ENCODE results near the gene ZNF81.
"Not testable (repeated sequence)": the region's sequence is repeated elsewhere in the genome, so short reads cannot be mapped to it uniquely, and the experiment has no call there.

The ZNF81 gene

DNA sequence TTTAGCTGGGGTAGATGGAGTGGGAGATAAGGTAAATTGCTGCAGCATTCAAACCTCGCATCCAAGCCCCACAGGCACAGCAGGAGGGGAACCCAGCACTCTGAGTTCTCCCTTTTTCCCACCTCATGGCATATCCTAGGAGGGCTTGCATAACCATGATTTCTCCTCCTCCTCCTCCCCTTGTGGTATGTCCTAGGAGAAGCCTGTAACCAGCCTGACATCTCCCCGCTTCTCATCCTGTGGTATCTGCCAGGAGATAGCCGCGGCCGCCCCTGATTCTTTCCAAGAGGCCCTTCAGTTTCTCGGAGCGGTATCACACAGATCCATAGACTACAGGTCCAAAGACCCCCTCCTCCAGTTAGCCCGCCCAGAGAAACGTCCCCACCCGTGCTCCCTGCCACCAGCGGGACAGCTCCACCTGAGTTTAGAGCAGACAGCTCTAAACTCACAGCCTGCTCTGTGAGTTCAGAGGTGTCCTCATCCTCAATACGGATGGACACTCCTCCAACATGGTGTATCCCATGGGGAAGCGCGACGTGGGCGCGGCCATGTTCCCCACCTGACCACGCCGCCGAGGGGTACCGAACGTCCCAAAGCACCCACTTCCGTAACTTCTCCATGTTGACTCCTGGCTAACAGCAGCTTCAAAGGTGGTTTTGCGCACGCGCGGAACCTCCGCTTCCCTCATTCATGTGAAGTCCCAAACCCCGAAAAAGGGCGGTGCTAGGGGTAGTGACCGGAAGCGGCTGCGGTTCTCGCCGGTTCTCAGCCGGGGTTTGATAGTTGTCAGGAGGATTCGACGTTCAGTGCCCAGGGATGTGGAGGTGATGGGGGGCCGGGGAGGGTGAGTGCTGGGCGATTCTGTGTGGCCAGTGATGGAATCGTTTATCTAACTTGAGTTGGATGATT lies at the start of gene ZNF81:
Gene ZNF81 (plus strand): TSS at position 739 of the 909 bp plus-strand sequence. CDS start 9,366 bp downstream, outside the sequence.
- peak; percentile 81 for DNase-seq (ENCODE audit: low read depth, low spot score)

GRCh38 chrX:47796433-47796906 lies 40.2 kb upstream of the ZNF81 start:
- DNase-seq (ENCODE audit: low read depth, low spot score): no peak

- DNase-seq (ENCODE audit: low read depth, low spot score): no peak
Measured at GRCh38 chrX:47797084-47797483, 39.6 kb upstream of the ZNF81 start.

DNA sequence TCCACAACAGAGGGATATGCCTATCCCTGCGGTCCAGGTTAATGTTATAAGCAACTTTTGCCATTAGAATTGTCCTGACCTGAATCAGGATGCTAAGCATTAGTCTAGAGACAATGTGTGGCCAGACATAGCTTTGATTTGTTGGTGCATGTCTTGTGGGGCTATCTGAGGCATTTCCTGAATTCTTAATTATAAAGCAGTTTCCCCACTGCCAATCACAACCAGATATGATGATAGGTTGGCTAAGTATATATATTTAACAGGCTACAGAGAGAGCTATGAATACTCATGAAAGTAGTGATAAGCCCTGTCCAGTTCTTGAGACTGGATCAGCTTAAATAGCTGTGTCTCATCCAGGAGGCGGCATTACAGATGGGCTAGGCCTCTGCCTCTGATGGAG lies 37.8 kb upstream of the ZNF81 start:
- no peak for DNase-seq (ENCODE audit: low read depth, low spot score)

DNA sequence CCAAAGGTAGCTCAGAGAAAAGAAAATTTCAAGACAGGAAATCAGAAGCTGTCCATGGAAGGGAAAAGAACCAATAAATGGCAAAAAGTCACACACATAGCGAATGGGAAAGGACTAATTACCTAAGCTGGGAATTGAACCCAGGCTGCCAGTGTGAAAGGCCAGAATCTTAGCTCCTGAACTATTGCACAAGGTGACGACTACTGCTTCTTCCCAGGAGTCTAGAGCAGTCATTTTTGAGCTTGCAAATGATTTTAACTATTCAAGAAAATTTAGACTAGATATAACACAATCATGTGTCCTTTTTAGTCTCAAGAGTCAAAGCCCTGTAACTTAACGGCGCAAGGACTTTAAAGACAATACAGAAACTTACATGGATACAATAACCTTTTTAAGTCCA lies 34.1 kb upstream of the ZNF81 start:
- no peak for DNase-seq (ENCODE audit: low read depth, low spot score)

GRCh38 chrX:47803103-47803502 lies 33.6 kb upstream of the ZNF81 start:
- not testable (repeated sequence) for DNase-seq (ENCODE audit: low read depth, low spot score)

DNA sequence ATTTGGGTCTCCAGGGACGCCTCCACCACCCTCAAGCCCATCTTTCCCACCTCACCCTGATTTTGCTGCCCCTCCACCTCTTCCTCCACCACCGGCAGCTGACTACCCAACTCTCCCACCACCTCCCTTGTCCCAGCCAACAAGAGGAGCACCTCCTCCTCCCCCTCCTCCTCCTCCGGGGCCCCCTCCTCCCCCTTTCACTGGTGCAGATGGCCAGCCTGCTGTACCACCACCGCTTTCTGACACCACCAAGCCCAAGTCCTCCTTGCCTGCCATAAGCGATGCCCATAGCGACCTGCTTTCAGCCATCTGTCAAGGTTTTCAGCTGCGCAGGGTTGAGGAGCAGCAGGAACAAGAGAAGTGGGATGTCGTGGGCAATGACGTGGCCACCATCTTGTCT lies 32.4 kb upstream of the ZNF81 start:
- no peak for DNase-seq (ENCODE audit: low read depth, low spot score)

GRCh38 chrX:47805844-47806243 lies 30.9 kb upstream of the ZNF81 start:
- not testable (repeated sequence) for DNase-seq (ENCODE audit: low read depth, low spot score)

- DNase-seq (ENCODE audit: low read depth, low spot score): not testable (repeated sequence)
Measured at GRCh38 chrX:47806415-47807271, 30.1 kb upstream of the ZNF81 start.

DNA sequence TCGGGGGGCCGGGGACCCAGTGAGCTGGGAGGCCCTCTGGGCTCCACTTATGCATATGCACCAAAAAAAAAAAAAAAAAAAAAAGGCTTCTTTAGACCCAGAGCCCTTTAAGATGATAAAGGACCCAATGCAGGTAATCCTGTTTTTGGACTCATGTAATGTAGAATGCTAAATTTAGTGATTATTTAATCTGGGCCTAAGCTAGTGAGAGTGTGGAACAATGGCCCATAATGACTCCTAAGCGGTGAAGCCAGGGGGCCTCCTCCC lies 29.5 kb upstream of the ZNF81 start:
- not testable (repeated sequence) for DNase-seq (ENCODE audit: low read depth, low spot score)

GRCh38 chrX:47807548-47807947 lies 29.2 kb upstream of the ZNF81 start:
- no peak for DNase-seq (ENCODE audit: low read depth, low spot score)

DNA sequence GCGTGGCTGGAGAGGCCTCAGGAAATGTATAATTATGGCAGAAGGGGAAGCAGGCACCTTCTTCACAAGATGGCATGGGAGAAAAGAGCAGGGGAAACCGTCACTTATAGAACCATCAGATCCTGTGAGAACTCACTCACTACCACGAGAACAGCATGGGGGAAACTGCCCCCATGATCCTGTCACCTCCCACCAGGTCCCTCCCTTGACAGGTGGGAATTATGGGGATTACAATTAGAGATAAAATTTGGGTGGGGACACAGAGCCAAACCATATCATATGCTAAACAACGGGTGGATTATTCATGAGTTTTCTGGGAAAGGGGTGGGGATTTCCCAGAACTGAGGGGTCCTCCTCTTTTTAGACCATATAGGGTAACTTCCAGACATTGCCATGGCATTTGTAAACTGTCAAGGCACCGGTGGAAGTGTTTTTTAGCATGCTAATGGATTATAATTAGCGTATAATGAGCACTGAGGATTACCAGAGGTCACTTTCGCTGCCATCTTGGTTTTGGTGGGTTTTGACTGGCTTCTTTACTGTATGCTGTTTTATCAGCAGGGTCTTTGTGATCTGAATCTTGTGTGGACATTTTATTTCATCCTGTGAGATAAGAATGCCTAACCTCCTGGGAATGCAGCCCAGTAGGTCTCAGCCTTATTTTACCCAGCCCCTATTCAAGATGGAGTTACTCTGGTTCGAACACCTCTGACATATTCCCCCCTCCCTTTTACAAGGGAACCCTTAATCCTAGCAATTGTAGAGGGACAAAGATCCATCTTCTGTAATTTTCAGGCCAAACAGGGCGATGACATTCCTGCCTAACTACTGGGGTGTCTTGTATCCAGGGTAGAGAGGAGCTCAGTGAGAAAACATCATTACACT lies 27.6 kb upstream of the ZNF81 start:
- DNase-seq (ENCODE audit: low read depth, low spot score): no peak

DNA sequence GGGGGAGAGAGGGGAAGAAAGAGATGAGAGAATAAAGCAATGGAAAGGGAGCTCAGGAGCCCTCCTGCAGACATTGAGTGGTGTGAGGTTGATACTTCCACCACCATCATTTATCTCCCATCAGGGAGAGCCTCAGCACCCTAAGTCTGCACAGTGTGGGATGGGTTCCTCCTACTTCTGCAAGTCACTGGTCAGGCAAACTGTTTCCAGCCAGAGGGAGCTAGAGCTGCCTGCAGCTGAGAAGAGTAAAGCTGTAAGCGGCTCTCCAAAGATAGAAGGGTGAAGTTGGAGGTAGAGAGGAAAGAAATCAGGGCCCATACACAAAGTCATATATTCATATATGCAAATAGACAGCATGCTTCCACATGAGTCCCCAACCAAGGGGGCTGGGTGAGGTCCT lies 21.9 kb upstream of the ZNF81 start:
- no peak for DNase-seq (ENCODE audit: low read depth, low spot score)

DNA sequence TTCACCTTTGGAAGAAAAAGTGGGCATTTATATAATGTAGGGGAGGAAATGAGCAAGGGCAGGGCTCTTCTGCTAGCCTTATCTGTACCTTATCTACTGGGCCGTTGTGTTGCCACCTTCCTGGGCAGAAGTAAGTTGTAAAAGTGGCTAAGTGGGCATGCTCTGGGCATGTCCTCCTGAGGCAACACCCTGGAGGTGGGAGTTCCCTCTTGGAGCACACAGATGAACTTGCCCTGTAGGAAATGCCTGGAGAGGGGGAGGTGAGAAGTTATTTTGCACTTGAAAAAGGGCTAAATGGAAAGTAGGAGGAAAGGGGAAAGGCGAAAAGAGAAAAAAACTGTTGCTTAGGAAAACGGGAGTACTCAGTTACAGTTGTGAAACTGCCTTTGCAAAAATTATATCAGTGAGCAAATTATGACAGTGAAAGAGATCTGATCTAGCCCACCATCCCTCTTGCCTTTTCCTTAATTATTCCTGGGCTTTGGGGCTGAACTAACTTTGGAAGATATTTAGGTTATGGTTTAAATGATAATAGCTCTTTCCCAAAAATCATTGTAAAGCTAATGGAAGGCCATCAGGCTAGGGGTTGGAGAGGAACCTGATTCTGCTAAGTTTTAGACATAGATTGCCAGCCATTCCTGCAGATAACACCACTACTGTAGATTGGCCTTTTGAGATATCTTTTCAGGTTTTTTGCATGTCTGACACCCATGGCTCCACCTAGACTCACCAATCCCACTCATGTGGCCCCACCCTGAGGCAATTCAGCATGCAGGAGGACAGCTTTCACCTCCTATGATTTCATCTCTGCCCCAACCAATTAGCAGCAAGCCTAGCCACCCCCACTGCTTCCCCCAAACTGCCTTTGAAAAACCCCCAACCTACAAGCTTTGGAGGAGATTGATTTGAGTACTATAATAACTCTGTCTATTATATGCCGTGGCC lies 20.5 kb upstream of the ZNF81 start:
- DNase-seq (ENCODE audit: low read depth, low spot score): no peak

DNA sequence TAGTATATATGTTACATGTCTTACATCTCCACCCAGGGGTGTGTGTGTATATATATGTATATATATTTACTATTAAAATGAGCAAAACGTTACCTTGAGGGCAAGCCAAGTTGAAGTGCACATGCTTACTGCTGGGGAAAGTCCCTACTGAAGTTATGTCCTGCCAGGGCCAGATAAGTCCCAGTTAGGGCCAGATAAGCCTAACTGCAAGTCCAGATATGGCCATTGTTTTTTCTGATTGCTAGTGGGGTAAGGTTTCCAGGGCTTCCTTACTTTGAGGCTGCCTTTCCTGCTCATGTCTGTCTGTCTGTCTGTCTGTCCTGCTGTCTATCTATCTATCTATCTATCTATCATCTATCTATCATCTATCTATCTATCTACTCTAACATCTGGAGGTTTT lies 19.3 kb upstream of the ZNF81 start:
- no peak for DNase-seq (ENCODE audit: low read depth, low spot score)

GRCh38 chrX:47817897-47818296 lies 18.8 kb upstream of the ZNF81 start:
- no peak for DNase-seq (ENCODE audit: low read depth, low spot score)

DNA sequence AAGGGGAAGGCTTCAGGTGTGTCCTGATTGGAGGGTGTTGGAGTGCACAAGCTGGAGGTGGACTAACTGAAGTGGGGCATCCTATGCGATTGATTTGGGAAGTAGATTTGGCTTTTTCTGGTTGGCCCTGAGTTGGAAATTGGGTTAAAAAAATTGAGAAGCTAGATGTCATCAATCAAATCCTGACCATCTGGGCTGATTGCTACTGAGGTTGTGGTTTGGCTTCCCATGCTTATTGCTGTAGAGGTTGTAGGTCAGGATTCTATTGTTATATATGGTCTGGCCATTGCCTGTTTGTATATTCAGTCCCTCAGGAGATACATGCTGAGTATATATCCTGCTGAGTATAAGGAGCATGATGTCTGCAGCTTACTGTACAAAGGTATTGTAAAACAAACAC lies 7.7 kb upstream of the ZNF81 start:
- no peak for DNase-seq (ENCODE audit: low read depth, low spot score)

- DNase-seq (ENCODE audit: low read depth, low spot score): peak; percentile 3
Measured at GRCh38 chrX:47831788-47832187, 4.9 kb upstream of the ZNF81 start.

DNA sequence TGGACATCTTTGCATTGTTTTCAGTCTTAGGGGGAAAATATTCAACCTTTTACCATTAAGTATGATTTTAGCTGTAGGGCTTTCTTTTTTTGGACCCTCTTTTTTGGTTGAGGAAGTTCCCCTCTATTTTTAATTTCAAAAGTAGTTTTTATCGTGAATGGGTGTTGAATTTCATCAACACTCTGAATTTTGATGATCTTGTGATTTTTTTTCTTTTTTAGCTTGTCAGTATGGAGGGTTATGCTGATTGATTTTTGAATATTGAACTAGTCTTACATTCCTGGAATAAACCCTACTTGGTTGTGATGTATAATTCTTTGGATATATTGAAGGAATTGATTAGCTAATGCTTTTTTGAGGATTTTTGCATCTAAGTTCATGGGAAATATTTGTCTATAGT lies 1.7 kb downstream of the ZNF81 start:
- DNase-seq (ENCODE audit: low read depth, low spot score): no peak

- DNase-seq (ENCODE audit: low read depth, low spot score): no peak
Measured at GRCh38 chrX:47840111-47840510, 3.4 kb downstream of the ZNF81 start.

DNA sequence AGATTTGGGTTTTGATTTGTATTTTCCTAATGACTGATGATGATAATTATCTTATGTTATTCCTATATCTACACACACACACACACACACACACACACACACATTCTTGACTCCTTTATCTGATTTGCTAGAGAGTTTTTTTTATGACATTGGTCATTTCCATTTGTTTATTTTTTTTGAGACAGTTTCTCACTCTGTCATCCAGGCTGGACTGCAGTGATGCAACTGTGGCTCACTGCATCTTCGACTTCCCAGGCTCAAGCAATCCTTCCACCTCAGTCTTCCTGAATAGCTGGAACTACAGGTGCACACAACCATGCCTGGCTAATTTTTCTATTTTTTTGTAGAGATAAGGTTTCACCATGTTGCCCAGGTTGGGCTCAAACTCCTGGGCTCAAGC lies 6.7 kb downstream of the ZNF81 start:
- no peak for DNase-seq (ENCODE audit: low read depth, low spot score)
